IPS-18c (cell line): Measurements from ENCODE around the gene ACOT12.
"Not testable (repeated sequence)": the region's sequence is repeated elsewhere in the genome, so short reads cannot be mapped to it uniquely, and the experiment has no call there.

ENCODE experiments used
- H3K4me3 ChIP-seq: 2 replicates; pipeline ENCODE4 v1.7.0; 2013; ENCODE audit warnings: low read depth, mild to moderate bottlenecking, low read length, moderate library complexity; ENCODE audit not compliant: insufficient read depth
- H3K9me3 ChIP-seq: one replicate; pipeline ENCODE4 v1.6.1; 2013; ENCODE audit warnings: mild to moderate bottlenecking, low read length, moderate library complexity; ENCODE audit not compliant: control insufficient read depth, insufficient read depth

The ACOT12 gene

DNA sequence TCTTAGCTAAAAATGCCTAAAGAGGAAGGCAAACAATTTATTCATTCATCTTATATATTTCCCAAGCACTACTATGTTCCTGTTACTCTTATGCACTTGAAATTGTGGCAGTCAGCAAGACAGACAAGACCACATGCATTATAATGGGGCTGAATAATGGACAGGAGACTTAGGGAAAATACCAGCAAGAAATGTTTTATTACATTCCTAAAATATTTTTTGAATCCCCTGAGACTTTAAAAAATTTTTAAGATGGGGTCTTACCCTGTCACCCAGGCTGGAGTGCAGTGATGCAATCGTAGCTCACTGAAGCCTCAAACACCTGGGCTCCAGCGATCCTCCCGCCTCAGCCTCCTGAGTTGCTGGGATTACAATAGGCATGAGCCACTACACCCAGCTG lies 79.4 kb downstream of the ACOT12 start:
- no peak overlapping the region for H3K4me3 ChIP-seq
- H3K9me3 ChIP-seq, result no peaks in the 10 kb centered on the region

DNA sequence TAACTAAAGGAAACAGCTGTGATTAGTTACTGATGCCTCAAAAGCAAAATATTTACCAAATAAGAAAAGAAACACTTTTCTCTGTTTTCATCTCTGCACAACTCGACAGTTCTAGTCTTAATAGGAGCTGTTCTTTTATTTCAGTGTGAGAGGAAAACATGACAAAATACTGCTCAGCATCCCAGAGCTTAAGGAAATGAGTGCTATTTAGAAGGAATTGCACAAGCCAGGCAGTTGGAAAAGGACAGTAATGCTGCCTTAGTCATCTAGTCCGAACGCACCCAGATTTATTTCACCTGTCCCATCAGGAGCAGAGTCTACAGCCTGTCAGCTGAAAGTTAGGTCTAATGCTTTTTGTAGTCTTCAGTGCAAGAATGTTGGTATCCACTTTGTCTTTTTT lies 80.2 kb downstream of the ACOT12 start:
- no peak overlapping the region for H3K4me3 ChIP-seq
- no peaks in the 10 kb centered on the region for H3K9me3 ChIP-seq

DNA sequence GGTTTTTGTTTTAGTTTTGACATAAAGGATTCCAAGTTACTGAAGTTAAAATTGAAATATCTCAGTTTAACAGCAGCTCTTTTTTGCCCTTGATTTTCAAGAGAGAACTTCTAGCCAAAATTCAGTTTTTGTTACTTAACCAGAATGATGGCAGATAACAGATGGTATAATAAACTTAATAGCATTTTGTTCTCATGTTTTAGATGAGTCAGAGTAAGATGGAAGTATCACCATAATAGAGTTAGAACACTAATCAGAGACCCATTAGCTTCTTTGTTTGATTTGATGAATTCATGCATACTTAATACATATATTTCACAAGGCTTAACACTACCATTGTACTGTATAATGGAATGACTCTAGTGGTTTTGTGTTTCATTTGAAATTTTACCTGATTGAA lies 80.7 kb downstream of the ACOT12 start:
- H3K4me3 ChIP-seq, result no peak overlapping the region
- no peaks in the 10 kb centered on the region for H3K9me3 ChIP-seq

DNA sequence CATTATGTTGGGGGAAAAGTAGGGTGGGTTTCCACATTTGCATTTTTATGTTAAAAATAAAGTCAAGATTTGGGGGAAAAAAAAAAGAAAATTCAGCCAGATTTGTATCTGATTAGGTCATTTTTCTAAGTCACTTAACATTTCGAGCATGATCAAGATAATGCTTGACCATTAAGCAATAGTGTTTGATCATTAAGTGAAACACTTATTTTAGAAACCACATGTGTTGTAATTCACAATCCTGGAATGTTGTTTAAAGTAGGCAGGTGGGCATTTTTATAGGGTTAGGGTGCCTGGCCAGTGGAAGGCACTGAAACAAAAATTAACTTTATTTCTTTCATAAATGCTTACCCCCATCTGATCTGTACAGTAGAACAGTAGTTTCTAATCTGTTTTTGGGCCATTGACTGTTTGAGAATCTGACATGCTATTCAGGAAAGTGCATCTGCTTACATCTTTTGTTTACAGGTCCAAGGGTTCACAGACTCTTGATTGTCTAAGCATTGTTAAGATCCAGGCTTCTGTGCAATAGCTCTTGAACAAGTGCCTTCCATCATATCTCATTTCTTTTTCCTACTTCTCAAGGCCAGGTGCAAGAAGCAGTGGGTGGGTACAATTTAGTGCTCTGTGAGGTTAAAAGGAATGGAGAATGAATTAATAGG lies 83.4 kb downstream of the ACOT12 start:
- H3K4me3 ChIP-seq, result no peak overlapping the region
- H3K9me3 ChIP-seq, result no peaks in the 10 kb centered on the region

DNA sequence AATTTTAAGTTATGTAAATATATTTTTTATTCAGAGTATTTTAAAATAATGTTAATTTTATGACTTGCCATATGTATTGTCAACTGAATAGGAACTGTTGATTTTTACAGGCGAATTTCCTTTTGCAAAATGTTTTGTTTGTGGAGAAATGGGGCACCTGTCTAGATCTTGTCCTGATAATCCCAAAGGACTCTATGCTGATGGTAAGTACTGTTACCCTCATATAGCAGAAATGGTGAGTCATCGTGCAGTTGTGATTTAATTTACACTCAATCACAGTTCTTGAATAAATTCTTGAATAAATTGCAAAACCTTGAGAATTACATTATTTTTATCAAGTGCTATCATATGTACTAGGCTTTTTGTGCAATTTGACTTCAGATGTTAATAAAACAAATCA lies 85.1 kb downstream of the ACOT12 start:
- no peaks in the 10 kb centered on the region for H3K9me3 ChIP-seq
- no peak overlapping the region for H3K4me3 ChIP-seq

DNA sequence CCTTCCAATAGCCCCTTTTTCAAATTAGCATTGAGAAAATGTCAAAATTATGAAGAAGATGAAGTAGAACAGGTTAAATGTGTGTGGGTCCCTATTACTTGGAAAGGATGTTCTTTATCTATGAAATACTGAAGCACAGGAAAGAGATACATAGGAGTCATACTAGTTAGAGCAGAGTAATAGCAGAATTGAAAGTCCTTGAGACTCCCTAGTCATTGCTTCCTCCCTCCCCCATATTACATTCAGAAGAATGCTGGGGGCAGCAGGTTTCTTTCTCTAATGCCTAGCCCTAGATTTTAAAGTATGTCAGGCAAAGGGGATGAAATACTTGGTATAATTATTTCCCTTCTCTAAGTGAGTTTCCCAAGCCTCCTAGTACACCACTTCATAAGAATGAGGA lies 88.1 kb downstream of the ACOT12 start:
- no peak overlapping the region for H3K4me3 ChIP-seq
- H3K9me3 ChIP-seq, result no peaks in the 10 kb centered on the region

DNA sequence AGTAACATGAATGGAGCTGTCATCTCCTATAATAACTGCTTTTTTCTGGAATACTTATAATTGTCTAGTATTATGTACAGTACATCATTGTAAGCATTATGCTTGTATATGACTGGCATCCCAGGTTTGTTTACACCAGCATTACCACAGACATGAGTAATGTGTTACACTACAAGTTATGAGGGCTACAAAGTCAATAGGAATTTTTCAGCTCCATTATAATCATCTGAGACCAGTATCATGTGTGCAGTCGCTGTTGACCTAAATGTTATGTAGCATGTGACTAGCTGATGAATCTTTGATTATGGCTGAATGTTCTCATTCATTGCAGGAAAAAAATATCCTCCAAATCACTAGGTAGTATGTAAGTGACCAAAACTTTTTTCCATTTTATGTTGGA lies 90.4 kb downstream of the ACOT12 start:
- Histone ChIP-seq H3K4me3 (no peak overlapping the region), H3K9me3 (no peaks in the 10 kb centered on the region)

DNA sequence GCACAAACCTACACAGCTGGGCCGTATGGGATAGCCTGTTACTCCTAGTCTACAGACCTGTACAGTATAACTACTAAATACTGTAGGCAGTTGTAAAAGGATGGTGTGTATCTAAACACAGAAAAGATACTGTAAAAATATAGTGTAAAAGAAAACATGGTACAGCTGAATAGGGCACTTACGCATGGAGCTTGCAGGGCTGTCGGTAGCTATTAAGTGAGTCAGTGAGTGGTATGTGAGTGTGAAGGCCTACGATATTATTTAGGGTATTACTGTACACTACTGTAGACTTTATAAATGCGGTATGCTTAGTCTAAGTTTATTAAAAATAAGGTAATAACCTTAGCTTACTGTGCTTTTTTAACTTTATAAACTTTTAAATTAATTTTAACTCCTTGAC lies 91.3 kb downstream of the ACOT12 start:
- Histone ChIP-seq H3K9me3 (no peaks in the 10 kb centered on the region), H3K4me3 (peak overlapping the region; percentile 82; the same call in 1 of the 2 replicates)

DNA sequence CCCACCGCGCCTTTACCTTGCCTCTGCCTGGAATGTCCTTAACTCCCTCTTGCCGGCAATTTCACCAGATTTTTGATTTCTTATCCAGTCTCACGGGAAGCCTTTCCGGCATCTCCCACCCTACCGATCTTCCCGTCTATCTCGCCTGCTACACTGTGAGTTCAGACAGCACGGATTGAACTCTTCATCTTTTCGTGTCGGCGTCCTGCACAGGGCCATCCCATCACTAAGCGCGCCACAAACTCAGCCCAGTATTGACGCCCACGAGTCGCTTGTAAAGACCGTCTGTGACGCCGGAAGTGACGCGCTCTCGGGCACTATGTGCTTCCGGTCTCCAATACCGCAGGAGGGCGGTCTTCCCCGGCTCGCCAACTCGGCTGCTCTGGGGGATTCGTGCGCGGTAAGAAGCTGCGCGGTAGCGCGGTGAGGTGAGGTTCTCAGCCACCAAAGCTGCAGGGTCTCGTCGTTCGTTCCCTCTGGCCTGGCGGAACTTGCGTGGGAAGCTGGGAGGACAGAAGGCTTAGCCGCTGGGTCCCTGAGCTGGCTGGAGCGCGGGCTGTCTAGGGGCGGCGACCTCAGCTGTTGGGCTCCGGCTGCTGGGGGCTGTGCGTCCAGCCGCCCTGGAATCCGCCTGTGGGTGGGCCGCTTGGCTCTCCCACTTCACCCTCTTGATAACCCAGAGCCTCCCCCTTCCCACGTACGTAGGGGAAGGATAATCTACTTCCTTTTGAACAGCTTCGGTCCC lies 92.5 kb downstream of the ACOT12 start, which contains the start of gene ZCCHC9:
TSS of gene ZCCHC9 (plus strand) at position 317 of the 745 bp plus-strand sequence. CDS start 3,171 bp downstream, outside the sequence.
- peak within 1 kb of the TSS; percentile 82 for H3K4me3 ChIP-seq

DNA sequence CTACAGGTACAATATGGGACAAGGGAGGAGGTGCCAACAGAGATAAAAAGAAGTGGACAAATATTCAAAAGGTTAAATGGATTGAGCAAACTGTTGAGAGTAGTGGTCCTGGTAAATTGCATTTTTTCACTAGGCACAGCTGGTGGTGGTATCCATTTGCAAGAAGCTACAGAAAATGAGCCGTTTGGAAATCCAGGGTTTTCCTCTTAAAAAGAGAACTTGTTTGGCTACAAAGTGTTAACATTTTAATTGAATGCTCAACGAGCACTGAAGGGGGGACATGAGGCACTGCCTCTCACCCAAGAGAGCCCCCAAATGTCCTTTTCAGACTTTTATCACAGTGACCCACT lies 93.0 kb downstream of the ACOT12 start:
- peak overlapping the region; percentile 82 for H3K4me3 ChIP-seq
- no peaks in the 10 kb centered on the region for H3K9me3 ChIP-seq

More for the DNA sequence above, 92.5 kb downstream of the ACOT12 start, which contains the start of gene ZCCHC9:
- H3K9me3 ChIP-seq, result no peaks in the 10 kb centered on the region

DNA sequence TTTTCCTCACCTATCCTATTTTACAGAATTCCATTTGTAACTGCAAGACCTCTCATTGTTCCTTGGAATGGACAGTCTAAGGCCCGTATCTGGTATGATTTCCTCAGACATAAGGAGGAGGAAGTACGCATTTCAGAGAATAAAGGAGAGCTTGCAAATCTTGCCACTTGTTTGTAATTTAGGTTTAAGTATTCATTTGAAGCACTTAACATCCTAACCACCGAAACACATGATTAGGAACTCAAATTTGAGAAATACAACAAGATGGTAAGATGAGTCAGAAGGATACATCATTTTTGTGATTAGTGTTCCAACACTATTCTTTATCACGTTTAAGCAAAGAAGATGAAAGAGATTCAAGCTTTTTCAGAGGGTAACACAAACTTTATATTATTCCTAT lies 96.4 kb downstream of the ACOT12 start:
- no peak overlapping the region for H3K4me3 ChIP-seq
- no peaks in the 10 kb centered on the region for H3K9me3 ChIP-seq

DNA sequence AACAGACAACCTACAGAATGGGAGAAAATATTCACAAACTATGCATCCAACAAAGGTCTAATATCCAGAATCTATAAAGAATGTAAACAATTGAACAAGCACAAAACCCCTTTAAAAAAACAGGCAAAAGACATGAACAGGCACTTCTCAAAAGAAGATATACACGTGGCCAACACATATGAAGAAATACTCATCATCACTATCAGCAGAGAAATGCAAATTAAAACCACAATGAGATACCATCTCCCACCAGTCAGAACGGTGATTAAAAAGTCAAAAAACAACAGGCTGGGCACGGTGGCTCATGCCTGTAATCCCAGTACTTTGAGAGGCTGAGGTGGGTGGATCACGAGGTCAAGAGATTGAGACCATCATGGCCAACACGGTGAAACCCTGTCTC lies 99.9 kb downstream of the ACOT12 start:
- H3K9me3 ChIP-seq, H3K4me3 ChIP-seq: not testable (repeated sequence)

DNA sequence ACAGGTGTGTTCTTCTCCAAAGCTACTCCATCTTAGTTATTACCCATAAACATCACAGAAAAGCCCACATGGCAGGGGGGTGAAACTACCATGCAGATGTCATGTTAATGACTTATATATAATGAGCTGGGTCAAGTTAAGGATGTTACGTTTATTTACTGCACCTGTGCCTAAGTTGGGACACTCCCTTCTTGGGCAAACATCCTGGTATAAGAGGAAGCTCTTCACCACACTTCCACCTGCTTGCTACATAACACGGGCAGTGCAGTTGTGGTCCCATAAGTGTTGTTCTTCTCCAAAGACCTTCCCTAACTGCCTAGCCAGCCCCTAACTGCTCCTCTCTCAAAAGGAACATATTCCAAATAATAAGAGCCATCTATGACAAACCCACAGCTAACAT lies 101.8 kb downstream of the ACOT12 start:
- no peak overlapping the region for H3K4me3 ChIP-seq
- no peaks in the 10 kb centered on the region for H3K9me3 ChIP-seq

DNA sequence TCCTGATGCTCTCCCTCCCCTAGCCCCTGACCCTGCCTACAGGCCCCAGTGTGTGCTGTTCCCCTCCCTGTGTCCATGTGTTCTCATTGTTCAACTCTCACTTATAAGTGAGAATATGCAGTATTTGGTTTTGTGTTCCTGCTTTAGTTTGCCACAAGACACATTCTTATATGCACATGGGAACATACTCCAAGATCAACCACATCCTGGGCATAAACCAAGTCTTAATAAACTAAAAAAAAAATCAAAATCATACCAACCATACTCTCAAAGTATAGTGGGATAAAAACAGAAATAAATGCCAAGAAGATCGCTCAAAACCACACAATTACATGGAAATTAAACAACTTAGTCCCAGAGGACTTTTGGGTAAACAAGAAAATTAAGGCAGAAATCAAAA lies 103.8 kb downstream of the ACOT12 start:
- Histone ChIP-seq H3K9me3 (no peaks in the 10 kb centered on the region), H3K4me3 (no peak overlapping the region)

DNA sequence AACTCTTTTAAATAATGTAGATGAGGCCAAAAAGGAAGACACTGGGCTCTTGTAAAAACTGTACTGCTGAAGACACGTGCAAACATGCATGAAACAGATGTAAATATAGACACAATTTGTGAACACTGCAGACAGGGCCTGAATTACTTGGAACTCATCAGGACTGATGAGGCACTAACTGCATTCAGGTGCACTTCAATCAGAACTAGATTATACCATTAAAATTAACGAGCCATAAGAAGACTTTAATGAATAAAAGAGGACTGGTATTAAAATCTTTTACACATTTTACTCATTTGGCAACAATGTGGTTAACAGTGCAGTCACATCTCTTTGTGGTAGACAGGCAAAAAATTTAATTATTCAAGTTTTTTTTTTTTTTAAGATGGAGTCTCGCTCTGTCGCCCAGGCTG lies 105.9 kb downstream of the ACOT12 start:
- Histone ChIP-seq H3K9me3 (no peaks in the 10 kb centered on the region), H3K4me3 (no peak overlapping the region)

DNA sequence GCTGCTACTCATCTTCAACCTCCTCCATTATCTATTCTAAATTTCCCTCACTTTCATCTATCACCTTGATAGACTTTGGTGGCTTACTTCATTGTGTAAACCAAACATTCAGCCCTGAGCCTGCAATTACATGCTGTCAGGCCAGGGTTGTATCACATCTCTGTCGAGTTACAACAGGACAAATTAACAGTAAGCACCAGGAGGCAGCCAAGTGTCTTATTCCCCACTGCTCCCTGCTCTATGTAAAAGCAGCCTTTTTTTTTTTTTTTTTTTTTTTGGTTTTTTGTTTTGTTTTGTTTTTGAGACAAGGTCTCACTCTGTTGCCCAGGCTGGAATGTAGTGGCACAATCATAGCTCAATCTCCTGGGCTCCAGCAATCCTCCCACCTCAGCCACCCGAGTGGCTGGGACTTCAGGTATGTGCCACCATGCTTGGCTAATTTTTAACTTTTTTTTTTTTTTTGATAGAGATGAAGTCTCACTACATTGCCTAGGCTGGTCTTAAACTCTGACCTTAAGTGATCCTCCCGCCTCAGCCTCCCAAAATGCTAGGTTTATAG lies 107.8 kb downstream of the ACOT12 start:
- Histone ChIP-seq H3K9me3 (no peaks in the 10 kb centered on the region), H3K4me3 (no peak overlapping the region)

DNA sequence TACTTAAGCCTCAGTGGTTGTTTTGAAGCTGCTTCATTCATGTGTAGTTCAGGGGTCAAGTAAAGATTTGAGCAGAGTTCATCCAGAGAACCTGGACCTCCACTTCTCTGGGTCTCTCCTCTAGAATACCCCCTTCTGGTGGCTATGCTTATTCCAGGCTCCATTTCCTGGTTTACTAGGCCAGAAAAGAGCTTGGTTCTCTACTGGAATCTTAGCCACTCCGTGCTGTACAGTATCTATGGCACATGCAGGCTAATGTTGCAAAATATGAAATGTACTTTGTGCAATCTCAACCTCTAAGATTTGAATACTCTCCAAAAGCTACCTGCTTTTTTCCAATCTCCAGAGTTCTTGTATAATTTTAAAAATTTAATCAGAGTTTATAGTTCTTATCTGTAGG lies 110.0 kb downstream of the ACOT12 start:
- H3K4me3 ChIP-seq, result no peak overlapping the region
- H3K9me3 ChIP-seq, result no peaks in the 10 kb centered on the region
